ENCODE measurements around the gene HTR4.

HTR4 gene

DNA sequence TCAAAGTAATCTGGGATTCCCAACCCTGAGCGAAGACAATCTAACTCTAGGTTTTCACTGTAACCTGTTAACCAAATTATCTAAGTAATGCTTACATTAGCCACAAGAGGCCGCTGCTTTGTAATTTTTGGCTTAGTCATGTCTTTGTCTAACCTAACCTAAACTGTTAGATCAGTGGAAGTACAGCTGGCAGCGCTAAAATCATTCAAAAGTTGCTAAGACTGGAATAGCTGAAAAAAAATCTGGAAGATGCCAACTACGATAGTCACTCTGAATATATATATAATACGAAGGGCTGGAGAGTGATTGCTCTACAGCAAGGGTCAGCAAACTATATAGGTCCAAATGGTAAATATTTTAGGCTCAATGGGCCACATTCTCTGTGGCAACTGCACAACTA lies 210.3 kb downstream of the HTR4 start:
- Histone ChIP-seq H3K9ac (no peak overlapping the region), H3K4me1 (no peaks in the 10 kb centered on the region), H3K27me3 (no peaks in the 10 kb centered on the region), H3K4me2 (no peak overlapping the region), H3K27ac (no peak overlapping the region), H3K9me3 (replicated peaks in 1 of 11) (no peaks in the 10 kb centered on the region), H4K20me1 (peaks cover 0 to 10% (median 0%) of the 10 kb centered on the region in 11 experiments; a peak in 3 of 22 replicates), H3K36me3 (peaks cover 36 to 58% (median 47%) of the 10 kb centered on the region in 11 experiments), H3K4me3 (no peak overlapping the region)
- TF ChIP-seq Cebpa-rat (IDR thresholded peaks at IDR 0.05) = no peak

GRCh38 chr5:148443241-148443640 lies 211.1 kb downstream of the HTR4 start:
- no peak overlapping the region for H3K4me2 ChIP-seq
- no peaks in the 10 kb centered on the region for H3K9me3 ChIP-seq (replicated peaks in 1 of 11)
- no peak overlapping the region for H3K4me3 ChIP-seq
- no peak overlapping the region for H3K27ac ChIP-seq
- no peak for TF ChIP-seq Cebpa-rat (IDR thresholded peaks at IDR 0.05)
- H3K36me3 ChIP-seq = peaks cover 44 to 65% (median 55%) of the 10 kb centered on the region in 11 experiments
- no peaks in the 10 kb centered on the region for H3K4me1 ChIP-seq
- H3K9ac ChIP-seq = no peak overlapping the region
- H4K20me1 ChIP-seq = peaks cover 0 to 10% (median 0%) of the 10 kb centered on the region in 11 experiments; a peak in 3 of 22 replicates
- H3K27me3 ChIP-seq = no peaks in the 10 kb centered on the region

GRCh38 chr5:148438933-148439332 lies 215.4 kb downstream of the HTR4 start:
- no peak for TF ChIP-seq Cebpa-rat (IDR thresholded peaks at IDR 0.05)
- peaks cover 85 to 98% (median 95%) of the 10 kb centered on the region in 11 experiments for H3K36me3 ChIP-seq

GRCh38 chr5:148437249-148437648 lies 217.1 kb downstream of the HTR4 start:
- Histone ChIP-seq H3K9ac (no peak overlapping the region), H3K4me1 (no peaks in the 10 kb centered on the region), H3K27me3 (no peaks in the 10 kb centered on the region), H3K27ac (no peak overlapping the region), H3K4me3 (no peak overlapping the region), H3K9me3 (replicated peaks in 1 of 11) (0 out of 22 replicates have a peak, but pooled peaks cover 0 to 3% (median 0%) of the 10 kb centered on the region in 11 experiments), H3K36me3 (peaks cover 93 to 100% (median 99%) of the 10 kb centered on the region in 11 experiments), H4K20me1 (peaks cover 0 to 21% (median 0%) of the 10 kb centered on the region in 11 experiments; a peak in 4 of 22 replicates), H3K4me2 (no peak overlapping the region)
- TF ChIP-seq Cebpa-rat (IDR thresholded peaks at IDR 0.05) = no peak

More at GRCh38 chr5:148438933-148439332, 215.4 kb downstream of the HTR4 start:
- H3K9me3 ChIP-seq (replicated peaks in 1 of 11) = 0 out of 22 replicates have a peak, but pooled peaks cover 0 to 1% (median 0%) of the 10 kb centered on the region in 11 experiments
- H4K20me1 ChIP-seq = peaks cover 0 to 11% (median 0%) of the 10 kb centered on the region in 11 experiments; a peak in 4 of 22 replicates
- H3K4me1 ChIP-seq = no peaks in the 10 kb centered on the region
- H3K27me3 ChIP-seq = no peaks in the 10 kb centered on the region
- H3K4me3 ChIP-seq = no peak overlapping the region
- H3K27ac ChIP-seq = no peak overlapping the region
- no peak overlapping the region for H3K4me2 ChIP-seq
- H3K9ac ChIP-seq = no peak overlapping the region

- Histone ChIP-seq H4K20me1 (peaks cover 0 to 28% (median 0%) of the 10 kb centered on the region in 11 experiments; a peak in 5 of 22 replicates), H3K9me3 (replicated peaks in 1 of 11) (0 out of 22 replicates have a peak, but pooled peaks cover 0 to 3% (median 0%) of the 10 kb centered on the region in 11 experiments), H3K27ac (no peak overlapping the region), H3K4me2 (no peak overlapping the region), H3K4me1 (no peaks in the 10 kb centered on the region), H3K4me3 (no peak overlapping the region), H3K27me3 (no peaks in the 10 kb centered on the region), H3K36me3 (peaks cover 89 to 100% (median 98%) of the 10 kb centered on the region in 11 experiments), H3K9ac (no peak overlapping the region)
- no peak for TF ChIP-seq Cebpa-rat (IDR thresholded peaks at IDR 0.05)
Observed at GRCh38 chr5:148436029-148436428, 218.3 kb downstream of the HTR4 start.

DNA sequence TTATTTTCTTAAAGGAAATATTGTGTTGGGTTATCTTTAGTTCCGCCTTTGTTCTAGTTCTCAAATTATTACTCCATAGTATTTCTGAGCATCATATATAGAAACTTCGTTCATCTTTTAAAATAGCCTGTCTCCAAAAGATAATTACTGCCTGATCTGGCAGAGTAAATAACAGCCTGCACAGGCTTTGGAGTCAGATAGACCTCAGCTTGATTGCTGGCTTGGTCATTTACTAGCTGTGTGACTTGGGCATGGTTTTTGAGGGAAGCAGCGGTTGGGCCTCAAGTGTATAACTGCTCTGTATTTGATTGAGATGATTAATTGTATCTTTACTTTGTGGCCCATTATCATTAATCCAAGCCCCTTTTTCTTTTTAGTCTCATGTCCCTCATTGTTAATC lies 220.5 kb downstream of the HTR4 start:
- no peaks in the 10 kb centered on the region for H3K4me1 ChIP-seq
- peaks cover 0 to 36% (median 0%) of the 10 kb centered on the region in 11 experiments; a peak in 5 of 22 replicates for H4K20me1 ChIP-seq
- peaks cover 78 to 100% (median 91%) of the 10 kb centered on the region in 11 experiments for H3K36me3 ChIP-seq
- 0 out of 22 replicates have a peak, but pooled peaks cover 0 to 3% (median 0%) of the 10 kb centered on the region in 11 experiments for H3K9me3 ChIP-seq (replicated peaks in 1 of 11)
- H3K4me3 ChIP-seq = no peak overlapping the region
- no peak overlapping the region for H3K27ac ChIP-seq
- H3K27me3 ChIP-seq = no peaks in the 10 kb centered on the region
- no peak overlapping the region for H3K4me2 ChIP-seq
- no peak for TF ChIP-seq Cebpa-rat (IDR thresholded peaks at IDR 0.05)
- no peak overlapping the region for H3K9ac ChIP-seq
